NCI-H460 (cell line): ENCODE data around the gene PPP2R2B. TPM values are rescaled to one million over a fixed set of nuclear protein-coding genes. Genes with fewer than 3 reads are reported as not detected.
A peak's percentile ranks its signal among the peaks of the same experiment; 100 is the strongest.

ENCODE experiments used
- DNase-seq: peaks from one replicate; pipeline ENCODE4 v3.0.0-alpha.2; 2016; ENCODE audit warnings: low read depth; ENCODE audit errors: extremely low read depth
- total RNA-seq: library from RNA; depleted of rRNA; stranded (reverse); fragments of >200 nt; shearing (Covaris generic); gene quantifications from 2 replicates; pipeline ENCODE4 v1.2.3, GENCODE V29; 2014

Gene PPP2R2B
- total RNA-seq, 1 experiment from 2014 or later, result not detected

- no peak for DNase-seq
Observed at GRCh38 chr5:146832985-146833732, 45.4 kb downstream of the PPP2R2B start.

GRCh38 chr5:146828385-146828784 is 50.2 kb downstream of the PPP2R2B start:
- no peak for DNase-seq

- DNase-seq, result no peak
Observed at GRCh38 chr5:146827901-146828300, 50.7 kb downstream of the PPP2R2B start.

GRCh38 chr5:146825033-146825432 is 53.5 kb downstream of the PPP2R2B start:
- DNase-seq, result peak; percentile 30

- DNase-seq, result no peak
Observed at GRCh38 chr5:146821732-146822131, 56.8 kb downstream of the PPP2R2B start.

GRCh38 chr5:146820987-146821386 is 57.6 kb downstream of the PPP2R2B start:
- no peak for DNase-seq

GRCh38 chr5:146818822-146819221 is 59.7 kb downstream of the PPP2R2B start:
- DNase-seq, result no peak

- DNase-seq, result no peak
Observed at GRCh38 chr5:146817973-146818372, 60.6 kb downstream of the PPP2R2B start.

- no peak for DNase-seq
Observed at GRCh38 chr5:146816775-146817387, 61.7 kb downstream of the PPP2R2B start.

GRCh38 chr5:146815411-146815810 is 63.1 kb downstream of the PPP2R2B start:
- DNase-seq, result no peak

- no peak for DNase-seq
Observed at GRCh38 chr5:146813346-146814157, 65.0 kb downstream of the PPP2R2B start.

GRCh38 chr5:146805081-146805480 is 73.5 kb downstream of the PPP2R2B start:
- no peak for DNase-seq

- no peak for DNase-seq
Observed at GRCh38 chr5:146802945-146803522, 75.5 kb downstream of the PPP2R2B start.

GRCh38 chr5:146799671-146800070 is 78.9 kb downstream of the PPP2R2B start:
- DNase-seq, result no peak

- DNase-seq, result no peak
Observed at GRCh38 chr5:146799231-146799630, 79.3 kb downstream of the PPP2R2B start.

GRCh38 chr5:146797658-146798057 is 80.9 kb downstream of the PPP2R2B start:
- DNase-seq, result no peak

GRCh38 chr5:146796911-146797310 is 81.6 kb downstream of the PPP2R2B start:
- no peak for DNase-seq

GRCh38 chr5:146796144-146796543 is 82.4 kb downstream of the PPP2R2B start:
- no peak for DNase-seq

- DNase-seq, result no peak
Observed at GRCh38 chr5:146794326-146795029, 84.1 kb downstream of the PPP2R2B start.

GRCh38 chr5:146793709-146794108 is 84.8 kb downstream of the PPP2R2B start:
- no peak for DNase-seq

- DNase-seq, result no peak
Observed at GRCh38 chr5:146791471-146791870, 87.1 kb downstream of the PPP2R2B start.
